H1 (cell line): Measurements from ENCODE around the gene CTSG. TPM values are rescaled to one million over a fixed set of nuclear protein-coding genes. Genes with fewer than 3 reads are reported as not detected.

Source experiments
- JUN ChIP-seq: IDR thresholded peaks from 2 replicates; pipeline ENCODE4 v1.6.1; 2011; ENCODE audit warnings: low read depth, mild to moderate bottlenecking, improper control_type of control experiment, low read length
- polyA plus RNA-seq, 7 experiments: library from polyadenylated mRNA; depleted of rRNA in 3 of 7; stranded (reverse) in 5 of 7; unstranded in 2 of 7; fragments of >200 nt in 5 of 7; fragments of 200-250 nt in 2 of 7; gene quantifications; 1 replicate in 5 of 7; 2 replicates in 1 of 7; 4 replicates in 1 of 7; pipeline versions ENCODE4 v1.2.1 to v1.2.3, GENCODE V29; 2011 to 2013; ENCODE audit warnings: missing spikeins in 2 of 7, mixed read lengths in 2 of 7
- total RNA-seq: library from RNA; stranded (reverse); fragmentation: NEBNext Ultra II Directional; extraction: Animal tissue kit (Norgen Biotek cat#: 25700); gene quantifications from 2 replicates; pipeline ENCODE4 v1.2.1, GENCODE V29; 2021

CTSG gene
- total and polyA plus RNA-seq, 2 of the 8 experiments (the other 6 are each of a cell fraction or from before 2014, with no cell fraction given), result not detected

- TF ChIP-seq JUN, result no peak
These were observed 29.6 kb upstream of the CTSG start (continued) for GRCh38 chr14:24605435-24606190.
